Stimulated activated CD4-positive, alpha-beta T cell treated with anti-CD3 and anti-CD28 coated beads, Interleukin-1b, Interleukin-23, amount 100 ng/mL, for 4 hours (primary cell): ENCODE measurements around the gene RPS27.
"Not testable (repeated sequence)": the region's sequence is repeated elsewhere in the genome, so short reads cannot be mapped to it uniquely, and the experiment has no call there.

ENCODE experiments used
- DNase-seq, 2 donors: peaks; one replicate each; pipeline ENCODE4 v3.0.0-alpha.2; 2020; ENCODE audit warnings: low read depth in 2 of 2

RPS27 gene

GRCh38 chr1:153985941-153986761, 4.4 kb upstream of the RPS27 start, which contains the start of gene RAB13:
RAB13 (minus strand) TSS chr1:153986339; CDS start chr1:153986236, 103 bp downstream.
- DNase-seq, result no peak

- DNase-seq, result no peak
These were observed 2.9 kb upstream of the RPS27 start for GRCh38 chr1:153987621-153988020.

GRCh38 chr1:153991151-153991630, 629 bp downstream of the RPS27 start:
- DNase-seq, result no peak

- no peak for DNase-seq
These were observed 1.2 kb downstream of the RPS27 start for GRCh38 chr1:153991806-153992205.

- DNase-seq, result no peak
These were observed 4.6 kb downstream of the RPS27 start for GRCh38 chr1:153995202-153995601.

- no peak for DNase-seq
These were observed 5.1 kb downstream of the RPS27 start for GRCh38 chr1:153995640-153996039.

- not testable (repeated sequence) for DNase-seq
These were observed 6.3 kb downstream of the RPS27 start for GRCh38 chr1:153996882-153997281.

GRCh38 chr1:154000420-154000819, 9.9 kb downstream of the RPS27 start:
- DNase-seq, result no peak

GRCh38 chr1:154006136-154006535, 15.6 kb downstream of the RPS27 start:
- DNase-seq, result no peak

- no peak for DNase-seq
These were observed 21.6 kb downstream of the RPS27 start for GRCh38 chr1:154012129-154012528.

GRCh38 chr1:154012543-154012942, 22.0 kb downstream of the RPS27 start:
- DNase-seq, result not testable (repeated sequence)

- no peak for DNase-seq
These were observed 23.8 kb downstream of the RPS27 start for GRCh38 chr1:154014154-154014907.

- no peak for DNase-seq
These were observed 28.7 kb downstream of the RPS27 start for GRCh38 chr1:154019269-154019668.

- no peak for DNase-seq
These were observed 29.4 kb downstream of the RPS27 start for GRCh38 chr1:154019940-154020339.

GRCh38 chr1:154033697-154034096, 43.1 kb downstream of the RPS27 start:
- not testable (repeated sequence) for DNase-seq
